Activated CD8-positive, alpha-beta T cell treated with anti-CD3 and anti-CD28 coated beads for 36 hours (primary cell): ENCODE measurements around the gene LRG1. TPM values are rescaled to one million over a fixed set of nuclear protein-coding genes. Genes with fewer than 3 reads are reported as not detected.

Experiments
- ATAC-seq: fragments of 200-7000 bp; cut with Tn5 transposase; one replicate; pipeline ENCODE4 v1.10.0; 2021; ENCODE audit warnings: mild to moderate bottlenecking, moderate library complexity
- CTCF ChIA-PET: fragments of 350-600 bp; sonication (Branson Sonifier 250); formaldehyde crosslinking; loops from one replicate; lab custom pipeline; 2021; ENCODE audit warnings: antibody characterized with exemption; lab: Charles Lee
- POLR2A ChIA-PET: fragments of 350-600 bp; sonication (Branson Sonifier 250); formaldehyde crosslinking; loops from one replicate; lab custom pipeline; 2021; ENCODE audit warnings: antibody characterized with exemption; lab: Charles Lee
- DNase-seq: peaks from one replicate; pipeline ENCODE4 v3.0.0-alpha.2; 2020
- H3K27ac Mint-ChIP-seq: one replicate; pipeline ENCODE4 v1.8.0; 2021; ENCODE audit warnings: mild to moderate bottlenecking, mixed read lengths
- H3K27me3 Mint-ChIP-seq: one replicate; pipeline ENCODE4 v1.8.0; 2021; ENCODE audit warnings: mixed read lengths
- H3K36me3 Mint-ChIP-seq: one replicate; pipeline ENCODE4 v1.8.0; 2021; ENCODE audit warnings: low read depth, mixed read lengths
- H3K4me1 Mint-ChIP-seq: one replicate; pipeline ENCODE4 v1.8.0; 2021; ENCODE audit warnings: low read depth, mixed read lengths
- H3K4me3 Mint-ChIP-seq: one replicate; pipeline ENCODE4 v1.8.0; 2021; ENCODE audit warnings: mild to moderate bottlenecking, moderate library complexity, mixed read lengths
- H3K9me3 Mint-ChIP-seq: one replicate; pipeline ENCODE4 v1.8.0; 2021; ENCODE audit warnings: mixed read lengths
- CTCF ChIP-seq: fragments of 200-600 bp; IDR thresholded peaks from one replicate; pipeline ENCODE4 v1.8.0; 2022; ENCODE audit warnings: antibody characterized with exemption, mild to moderate bottlenecking
- intact Hi-C: fragments of 100-400 bp; cut with micrococcal nuclease; formaldehyde crosslinking; loops from one replicate; pipeline ENCODE4 v1.10.0; 2022
- total RNA-seq, 2 experiments: library from RNA; stranded (reverse); gene quantifications; one replicate each; pipeline ENCODE4 v1.2.3, GENCODE V29; 2021

Gene LRG1
- total RNA-seq, 2 experiments from 2014 or later: 0.09 TPM; not detected in 1

- CTCF ChIA-PET: no interaction called here
- no peak overlapping the region for H3K4me3 Mint-ChIP-seq
- DNase-seq (no peak), ATAC-seq (no peak)
- no peaks in the 10 kb centered on the region for H3K9me3 Mint-ChIP-seq
- H3K36me3 Mint-ChIP-seq: peaks cover 3% of the 10 kb centered on the region
- intact Hi-C loops: no loop called here
- H3K4me1 Mint-ChIP-seq: peaks cover 8% of the 10 kb centered on the region
- no peaks in the 10 kb centered on the region for H3K27me3 Mint-ChIP-seq
- no peak overlapping the region for H3K27ac Mint-ChIP-seq
- POLR2A ChIA-PET: no interaction called here
- no peak for TF ChIP-seq CTCF
Observed at GRCh38 chr19:4504297-4504701, 35.5 kb downstream of the LRG1 start.

GRCh38 chr19:4503825-4504170 is 36.0 kb downstream of the LRG1 start:
- intact Hi-C loops: no loop called here
- ATAC-seq (no peak), DNase-seq (no peak)
- Mint-ChIP-seq H3K36me3 (peaks cover 3% of the 10 kb centered on the region), H3K27me3 (no peaks in the 10 kb centered on the region), H3K4me3 (no peak overlapping the region), H3K9me3 (no peaks in the 10 kb centered on the region), H3K4me1 (peaks cover 8% of the 10 kb centered on the region), H3K27ac (no peak overlapping the region)
- POLR2A ChIA-PET: no interaction called here
- CTCF ChIA-PET: interaction anchor here (1.2 kb wide), 1 partner anchor 22 kb away, joined by 4 read pairs; no protein-coding TSS in a partner anchor
- no peak for TF ChIP-seq CTCF

- no peaks in the 10 kb centered on the region for H3K27me3 Mint-ChIP-seq
- peaks cover 8% of the 10 kb centered on the region for H3K4me1 Mint-ChIP-seq
- intact Hi-C loops: no loop called here
- peaks cover 3% of the 10 kb centered on the region for H3K36me3 Mint-ChIP-seq
- no peak for TF ChIP-seq CTCF
- ATAC-seq (no peak), DNase-seq (no peak)
- ChIA-PET POLR2A (no interaction called here), CTCF (interaction anchor here (1.2 kb wide), 1 partner anchor 22 kb away, joined by 4 read pairs; no protein-coding TSS in a partner anchor)
- no peak overlapping the region for H3K4me3 Mint-ChIP-seq
- no peaks in the 10 kb centered on the region for H3K9me3 Mint-ChIP-seq
- H3K27ac Mint-ChIP-seq: no peak overlapping the region
Observed at GRCh38 chr19:4503132-4503824, 36.6 kb downstream of the LRG1 start.

- intact Hi-C loops: no loop called here
- POLR2A ChIA-PET: no interaction called here
- H3K4me3 Mint-ChIP-seq: no peak overlapping the region
- no peaks in the 10 kb centered on the region for H3K9me3 Mint-ChIP-seq
- H3K36me3 Mint-ChIP-seq: peaks cover 3% of the 10 kb centered on the region
- H3K4me1 Mint-ChIP-seq: peaks cover 8% of the 10 kb centered on the region
- no peak overlapping the region for H3K27ac Mint-ChIP-seq
- ATAC-seq (no peak), DNase-seq (no peak)
- CTCF ChIA-PET: interaction anchor here (1.2 kb wide), 1 partner anchor 23 kb away, joined by 4 read pairs; no protein-coding TSS in a partner anchor
- H3K27me3 Mint-ChIP-seq: no peaks in the 10 kb centered on the region
- TF ChIP-seq CTCF: no peak
Observed at GRCh38 chr19:4502282-4503131, 37.3 kb downstream of the LRG1 start.

- ATAC-seq (no peak), DNase-seq (no peak)
- POLR2A ChIA-PET: no interaction called here
- Mint-ChIP-seq H3K27me3 (no peaks in the 10 kb centered on the region), H3K27ac (no peak overlapping the region), H3K36me3 (peaks cover 3% of the 10 kb centered on the region), H3K9me3 (no peaks in the 10 kb centered on the region), H3K4me3 (no peak overlapping the region), H3K4me1 (peaks cover 6% of the 10 kb centered on the region)
- CTCF ChIA-PET: no interaction called here
- TF ChIP-seq CTCF: no peak
- intact Hi-C loops: no loop called here
Observed at GRCh38 chr19:4501691-4502090, 38.1 kb downstream of the LRG1 start.
